NCI-H2107 (cell line): ENCODE data around the gene TWSG1.
"Not testable (repeated sequence)": the region's sequence is repeated elsewhere in the genome, so short reads cannot be mapped to it uniquely, and the experiment has no call there.

ENCODE experiments used
- DNase-seq: peaks from one replicate; lab custom pipeline; 2025; lab: John Stamatoyannopoulos, UW

The TWSG1 gene

GRCh38 chr18:9335697-9336045, 1.1 kb downstream of the TWSG1 start:
- DNase-seq: no peak

DNA sequence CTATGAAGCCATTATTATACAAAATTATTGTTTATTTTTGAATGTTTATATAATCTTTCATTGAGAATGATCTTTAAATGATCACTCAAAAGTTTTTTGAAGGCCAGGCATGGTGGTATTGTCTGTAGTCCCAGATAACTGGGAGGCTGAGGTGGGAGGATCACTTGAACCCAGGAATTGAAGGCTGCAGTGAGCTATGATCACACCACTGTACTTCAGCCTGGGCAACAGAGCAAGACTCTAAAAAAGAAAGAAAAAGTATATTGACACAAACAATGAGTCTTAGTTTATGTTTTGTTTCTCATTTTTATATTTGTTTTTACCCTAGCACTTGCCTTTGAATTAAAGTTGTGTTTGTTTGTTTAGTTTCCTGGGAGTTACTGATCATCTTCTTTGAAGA, 2.3 kb downstream of the TWSG1 start:
- no peak for DNase-seq

- no peak for DNase-seq
Observed at GRCh38 chr18:9337873-9338272, 3.3 kb downstream of the TWSG1 start.

- no peak for DNase-seq
Observed at GRCh38 chr18:9340472-9340871, 5.9 kb downstream of the TWSG1 start.

DNA sequence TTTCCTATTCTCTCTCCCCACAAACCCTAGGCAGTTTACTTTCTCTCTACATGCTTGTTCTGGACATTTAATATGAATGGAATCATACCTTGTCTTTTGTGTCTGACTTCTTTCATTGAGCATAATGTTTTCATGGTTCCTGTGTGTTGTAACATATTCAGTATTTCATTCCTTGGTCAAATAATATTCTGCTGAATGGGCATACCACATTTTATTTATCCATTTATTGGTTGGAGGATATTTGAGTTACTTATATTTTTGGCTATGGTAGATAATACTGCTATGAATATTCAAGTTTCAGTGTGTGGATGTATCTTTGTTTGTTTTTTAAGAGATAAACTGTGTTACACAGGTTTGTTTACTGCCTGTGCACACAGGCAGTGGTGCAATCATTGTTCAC, 9.0 kb downstream of the TWSG1 start:
- DNase-seq: no peak

DNA sequence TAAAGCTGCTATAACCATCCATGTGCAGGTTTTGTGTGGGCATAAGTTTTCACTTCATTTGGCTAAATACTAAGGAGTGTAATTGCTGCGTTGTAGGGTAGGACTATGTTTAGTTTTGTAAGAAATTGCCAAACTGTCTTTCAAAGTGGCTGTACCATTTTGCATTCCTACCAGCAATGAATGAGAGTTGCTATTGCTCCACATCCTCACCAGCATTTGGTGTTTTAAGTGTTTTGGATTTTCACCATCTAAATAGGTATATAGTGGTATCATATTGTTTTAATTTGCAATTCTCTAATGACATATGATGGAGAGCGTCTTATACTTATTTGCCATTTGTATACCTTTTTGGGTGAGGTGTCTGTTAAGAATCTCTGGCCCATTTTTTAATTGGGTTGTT, 12.2 kb downstream of the TWSG1 start:
- DNase-seq: no peak

DNA sequence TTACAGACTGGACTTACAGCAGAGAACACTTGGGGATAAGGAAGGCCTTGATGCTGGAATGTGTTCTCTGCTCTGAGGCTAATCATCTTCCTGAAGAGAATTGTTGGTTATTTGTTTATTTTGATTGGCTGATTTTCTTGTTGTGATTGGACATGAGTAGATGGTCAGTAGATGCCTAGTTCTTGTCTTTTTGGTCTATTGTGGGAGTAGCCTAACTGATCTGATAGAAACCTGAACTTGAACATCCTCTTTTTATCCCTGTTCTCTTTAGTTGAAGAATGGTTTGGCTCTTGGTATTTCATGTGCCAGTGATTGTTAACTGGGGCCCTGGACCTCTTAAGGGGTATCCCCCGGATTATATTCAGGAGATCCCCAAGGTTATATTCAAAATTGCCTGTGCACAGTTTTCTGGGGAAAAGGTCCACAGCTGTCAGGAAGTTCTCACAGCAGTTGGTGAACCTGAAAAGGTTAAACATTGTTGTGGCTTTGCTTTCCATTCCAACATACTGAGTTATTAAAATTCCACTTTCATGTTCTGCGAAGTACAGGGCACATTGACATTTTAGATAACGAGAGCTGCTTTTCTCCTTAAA, 13.6 kb downstream of the TWSG1 start:
- DNase-seq: no peak

- no peak for DNase-seq
Observed at GRCh38 chr18:9348766-9349165, 14.2 kb downstream of the TWSG1 start.

DNA sequence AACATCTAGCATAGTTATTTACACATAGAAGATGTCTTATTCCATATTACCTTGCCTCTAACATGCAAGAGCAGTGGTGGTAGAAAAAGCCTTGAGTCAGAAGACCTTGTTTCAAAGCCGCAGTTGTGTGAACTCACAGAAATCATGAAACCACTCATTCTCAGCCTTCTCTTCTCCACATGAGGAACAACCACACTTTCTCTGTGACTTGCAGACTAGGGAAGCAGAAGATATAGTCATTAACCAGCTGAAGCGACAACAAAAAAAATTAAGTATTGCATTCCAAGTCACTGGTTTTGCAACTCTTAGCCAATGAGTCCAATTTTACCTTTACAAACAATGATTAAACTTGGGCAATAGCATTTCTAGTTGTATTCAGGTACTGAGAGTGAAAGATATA, 19.0 kb downstream of the TWSG1 start:
- DNase-seq: no peak

DNA sequence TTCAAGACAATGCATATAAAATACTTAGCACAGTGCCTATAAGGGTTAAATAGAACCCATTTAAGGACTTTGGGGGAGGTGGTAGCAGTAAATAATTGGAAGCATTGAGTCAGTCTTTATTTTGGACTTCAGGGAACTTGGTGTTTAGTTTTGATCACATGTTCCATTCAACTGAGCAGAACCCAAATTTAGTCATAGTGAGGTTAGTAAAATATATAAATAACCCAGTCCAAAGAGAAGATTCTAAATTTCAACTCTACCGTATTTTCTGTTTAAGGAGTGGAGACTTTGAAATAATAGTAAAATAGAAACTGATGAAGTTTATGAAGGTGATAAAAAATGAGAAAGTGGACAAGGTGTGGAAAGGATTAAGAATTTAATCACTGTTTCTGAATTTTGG, 19.7 kb downstream of the TWSG1 start:
- DNase-seq: no peak

DNA sequence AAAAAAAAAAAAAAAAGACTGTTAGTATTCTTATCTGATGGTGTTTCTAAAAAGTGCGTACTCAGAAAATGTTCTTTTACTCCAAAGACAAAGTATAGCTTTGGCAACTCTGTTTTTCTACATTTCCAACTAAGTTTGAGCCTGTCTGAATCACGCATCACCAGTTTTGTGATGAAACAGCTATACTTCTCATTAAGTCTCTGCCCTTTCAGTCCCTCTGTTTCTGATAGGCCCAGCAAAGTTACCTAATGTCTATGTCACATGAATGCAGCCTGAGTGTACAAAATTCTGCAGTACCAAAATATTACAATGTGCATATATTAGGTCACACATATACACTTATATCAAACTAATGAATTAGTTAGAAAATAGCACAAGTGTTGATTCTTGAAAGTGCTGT, 22.4 kb downstream of the TWSG1 start:
- DNase-seq: no peak

DNA sequence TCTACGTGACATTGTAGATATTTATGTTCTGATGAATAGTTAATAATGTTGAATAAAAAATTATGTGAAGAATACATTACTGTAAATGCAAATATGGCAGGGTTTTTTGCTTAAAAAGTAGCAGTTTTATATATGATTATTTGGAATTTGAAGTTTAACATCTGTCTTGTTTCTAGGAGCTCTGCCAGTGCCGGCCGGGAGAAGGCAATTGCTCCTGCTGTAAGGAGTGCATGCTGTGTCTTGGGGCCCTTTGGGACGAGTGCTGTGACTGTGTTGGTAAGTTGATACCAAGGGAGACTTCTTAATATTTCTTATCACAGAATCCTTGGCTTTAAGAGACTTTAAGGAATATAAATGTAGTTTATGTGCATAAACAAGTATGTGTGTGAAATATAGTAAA, 25.2 kb downstream of the TWSG1 start:
- DNase-seq: no peak

DNA sequence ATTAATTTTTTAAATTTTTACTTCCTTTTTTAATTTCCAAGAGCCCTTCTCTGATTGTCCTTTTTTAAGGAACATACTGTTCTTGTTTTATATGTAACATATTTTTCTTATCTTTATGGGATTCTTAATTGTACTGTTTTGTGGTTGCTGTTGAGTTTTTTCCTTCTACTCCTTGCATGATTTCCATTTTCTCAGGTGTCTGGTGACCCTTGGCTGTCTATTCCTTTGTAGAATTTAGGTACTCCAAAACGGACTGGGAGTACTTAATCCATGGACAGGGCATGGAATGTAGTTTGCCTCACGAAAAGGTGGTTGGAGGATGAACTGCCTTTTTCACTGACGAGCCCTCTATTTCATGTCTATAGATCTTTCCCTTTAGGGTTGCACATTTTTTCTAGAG, 26.6 kb downstream of the TWSG1 start:
- no peak for DNase-seq

- DNase-seq: no peak
Observed at GRCh38 chr18:9362869-9363268, 28.3 kb downstream of the TWSG1 start.

GRCh38 chr18:9364242-9364641, 29.7 kb downstream of the TWSG1 start:
- DNase-seq: no peak

GRCh38 chr18:9365406-9365805, 30.8 kb downstream of the TWSG1 start:
- no peak for DNase-seq

GRCh38 chr18:9366126-9366714, 31.6 kb downstream of the TWSG1 start:
- no peak for DNase-seq

GRCh38 chr18:9373254-9373653, 38.7 kb downstream of the TWSG1 start:
- not testable (repeated sequence) for DNase-seq

DNA sequence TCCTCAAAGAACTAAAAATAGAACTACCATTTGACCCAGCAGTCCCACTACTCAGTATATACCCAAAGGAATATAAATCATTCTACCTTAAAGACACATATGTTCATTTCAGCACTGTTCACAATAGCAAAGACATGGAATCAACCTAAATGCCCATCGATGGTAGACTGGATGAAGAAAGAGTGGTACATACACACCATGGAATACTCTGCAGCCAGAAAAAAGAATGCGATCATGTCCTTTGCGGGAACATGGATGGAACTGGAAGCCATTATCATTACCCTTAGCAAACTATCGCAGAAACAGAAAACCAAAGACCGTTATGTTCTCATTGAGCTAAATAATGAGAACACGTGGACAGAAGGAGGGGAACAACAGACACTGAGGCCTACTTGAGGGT, 44.5 kb downstream of the TWSG1 start:
- DNase-seq: no peak

DNA sequence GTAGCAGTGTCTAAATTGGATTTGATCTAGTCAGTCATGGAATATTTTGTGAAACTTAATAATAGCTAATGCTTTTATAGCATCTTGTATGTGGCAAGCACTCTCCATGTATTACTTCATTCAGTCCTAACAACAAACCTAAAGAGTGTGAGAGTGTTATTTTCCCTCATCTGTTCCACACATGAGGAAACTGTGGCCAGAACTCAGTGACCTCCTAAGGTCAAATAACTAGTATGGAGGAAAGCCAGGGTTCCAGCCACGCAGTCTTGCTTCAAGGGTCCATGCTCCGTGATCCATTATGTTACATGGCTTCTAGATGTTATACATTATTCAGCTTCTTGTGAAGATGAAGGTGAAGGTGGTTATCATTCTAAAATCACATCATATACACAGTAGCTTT, 45.5 kb downstream of the TWSG1 start:
- DNase-seq: no peak

- no peak for DNase-seq
Observed at GRCh38 chr18:9380621-9381395, 46.2 kb downstream of the TWSG1 start.

DNA sequence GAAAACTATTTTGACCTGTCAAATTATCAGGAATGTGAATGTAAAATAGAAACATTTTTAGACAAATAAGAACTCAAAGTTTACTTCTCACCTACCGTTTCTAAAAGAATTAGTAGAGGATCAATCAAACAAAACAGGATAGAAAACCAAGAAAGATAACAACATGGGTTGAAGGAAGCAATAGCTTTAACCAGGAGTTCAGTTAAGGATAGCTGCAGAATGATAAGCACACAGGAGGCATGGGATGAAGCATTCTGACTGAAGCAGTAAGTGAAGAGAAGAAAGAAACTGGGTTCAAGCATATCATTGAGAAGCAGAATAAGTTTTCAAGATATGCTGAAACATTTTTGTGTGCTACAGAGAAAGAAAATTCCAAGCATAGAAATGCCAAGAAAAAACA, 52.3 kb downstream of the TWSG1 start:
- DNase-seq: no peak

- no peak for DNase-seq
Observed at GRCh38 chr18:9387891-9388290, 53.3 kb downstream of the TWSG1 start.

DNA sequence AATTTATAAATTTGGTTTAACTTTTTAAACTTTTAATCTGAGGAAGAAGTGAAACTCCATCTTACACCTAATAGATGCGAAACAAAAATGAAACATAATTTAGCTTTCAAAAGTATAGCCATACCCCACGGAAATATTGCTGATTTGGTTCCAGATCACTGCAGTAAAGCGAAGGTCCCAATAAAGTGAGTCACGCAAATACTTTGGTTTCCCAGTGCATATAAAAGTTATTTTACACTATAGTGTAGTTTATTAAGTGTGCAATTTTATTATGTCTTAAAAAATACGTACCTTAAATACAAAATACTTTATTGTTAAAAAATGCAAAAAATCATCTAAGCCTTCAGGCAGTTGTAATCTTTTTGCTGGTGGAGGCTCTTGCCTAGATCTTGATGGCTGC, 55.1 kb downstream of the TWSG1 start:
- no peak for DNase-seq
